Neural cell (in vitro differentiated cells): ENCODE data around the gene KIRREL3. TPM values are rescaled to one million over a fixed set of nuclear protein-coding genes. Genes with fewer than 3 reads are reported as not detected.

Source experiments
- H2AFZ ChIP-seq: fragments of 200-600, 300-800 bp; sonication (generic), shearing (Covaris generic); 2 replicates; pipeline ENCODE4 v1.6.0; 2014; ENCODE audit warnings: low read depth, mild to moderate bottlenecking, antibody characterized with exemption, low read length, moderate library complexity
- H3F3A ChIP-seq: fragments of 200-600 bp; shearing (Covaris generic); 2 replicates; pipeline ENCODE4 v1.6.1; 2016; ENCODE audit warnings: mild to moderate bottlenecking, moderate library complexity, mixed read lengths, antibody characterized with exemption, low read length; ENCODE audit not compliant: insufficient read depth, poor library complexity, severe bottlenecking
- H3K27ac ChIP-seq: fragments of 200-600, 300-800 bp; sonication (generic), shearing (Covaris generic); 2 replicates; pipeline ENCODE4 v1.5.1; 2014; ENCODE audit warnings: mild to moderate bottlenecking, low read length, moderate library complexity
- H3K27me3 ChIP-seq: fragments of 300-800, 200-600 bp; sonication (generic), shearing (Covaris generic); 2 replicates; pipeline ENCODE4 v1.6.0; 2014; ENCODE audit warnings: mild to moderate bottlenecking, low read depth, low read length, moderate library complexity; ENCODE audit not compliant: insufficient read depth
- H3K36me3 ChIP-seq: fragments of 300-800, 200-600 bp; sonication (generic), shearing (Covaris generic); 2 replicates; pipeline ENCODE4 v1.5.1; 2014; ENCODE audit warnings: mild to moderate bottlenecking, antibody characterized with exemption, low read length, moderate library complexity; ENCODE audit not compliant: insufficient read depth
- H3K4me2 ChIP-seq: fragments of 300-800, 200-600 bp; sonication (generic), shearing (Covaris generic); 2 replicates; pipeline ENCODE4 v1.6.0; 2014; ENCODE audit warnings: mild to moderate bottlenecking, low read length
- H3K4me3 ChIP-seq: fragments of 300-800, 200-600 bp; sonication (generic), shearing (Covaris generic); 2 replicates; pipeline ENCODE4 v1.5.1; 2014; ENCODE audit warnings: mild to moderate bottlenecking, low read length, moderate library complexity
- H3K79me2 ChIP-seq: fragments of 200-600 bp; shearing (Covaris generic); replicated peaks from 2 replicates; pipeline ENCODE4 v1.6.0; 2014; ENCODE audit warnings: mild to moderate bottlenecking, low read length, moderate library complexity; ENCODE audit not compliant: insufficient read depth
- H3K9ac ChIP-seq: fragments of 300-800, 200-600 bp; sonication (generic), shearing (Covaris generic); 2 replicates; pipeline ENCODE4 v1.6.1; 2016; ENCODE audit warnings: mild to moderate bottlenecking, low read length, mixed read lengths
- H3K9me2 ChIP-seq: fragments of 200-600 bp; shearing (Covaris generic); 2 replicates; pipeline ENCODE4 v1.6.1; 2016; ENCODE audit warnings: mild to moderate bottlenecking, low read length, mixed read lengths; ENCODE audit not compliant: insufficient read depth
- H3K9me3 ChIP-seq: fragments of 200-600, 300-800 bp; sonication (generic), shearing (Covaris generic); 2 replicates; pipeline ENCODE4 v1.6.1; 2016; ENCODE audit warnings: mild to moderate bottlenecking, mixed run types, low read length, moderate library complexity, mixed read lengths
- H4K20me1 ChIP-seq: fragments of 200-600 bp; shearing (Covaris generic); 2 replicates; pipeline ENCODE4 v1.6.1; 2016; ENCODE audit warnings: mild to moderate bottlenecking, mixed run types; ENCODE audit not compliant: insufficient read depth
- EP300 ChIP-seq: fragments of 450-650 bp; conservative IDR thresholded peaks from 2 replicates; pipeline ENCODE4 v1.6.1; 2014; ENCODE audit warnings: antibody characterized with exemption, mild to moderate bottlenecking, moderate library complexity; ENCODE audit not compliant: poor library complexity, severe bottlenecking
- EZH2 ChIP-seq: fragments of 200-600, 300-800 bp; shearing (Covaris generic), sonication (generic); IDR thresholded peaks from 2 replicates; pipeline ENCODE4 v1.6.1; 2014; ENCODE audit warnings: antibody characterized with exemption, low read length, borderline replicate concordance, mild to moderate bottlenecking; ENCODE audit not compliant: insufficient read depth, poor library complexity, severe bottlenecking
- MXI1 ChIP-seq: fragments of 450-650 bp; conservative IDR thresholded peaks from 2 replicates; pipeline ENCODE4 v1.6.1; 2014; ENCODE audit warnings: antibody characterized with exemption, mild to moderate bottlenecking; ENCODE audit not compliant: poor library complexity, severe bottlenecking
- POLR2AphosphoS5 ChIP-seq: IDR thresholded peaks from 2 replicates; pipeline ENCODE4 v1.6.1; 2012
- RAD21 ChIP-seq: fragments of 450-650 bp; conservative IDR thresholded peaks from 2 replicates; pipeline ENCODE4 v1.6.1; 2014; ENCODE audit warnings: antibody characterized with exemption, mild to moderate bottlenecking, moderate library complexity
- SMC3 ChIP-seq: fragments of 450-650 bp; conservative IDR thresholded peaks from 2 replicates; pipeline ENCODE4 v1.6.1; 2014; ENCODE audit warnings: antibody characterized with exemption, mild to moderate bottlenecking, moderate library complexity; ENCODE audit not compliant: poor library complexity
- TAF1 ChIP-seq: IDR thresholded peaks from 2 replicates; pipeline ENCODE4 v1.6.1; 2012; ENCODE audit warnings: low read depth
- polyA plus RNA-seq: library from polyadenylated mRNA; depleted of rRNA; stranded (reverse); fragments of >200 nt; gene quantifications from 2 replicates; pipeline ENCODE4 v1.2.3, GENCODE V29; 2014
- TF ChIP-seq, protein P1 (sequence below): IDR thresholded peaks from 2 replicates; pipeline ENCODE4 v1.6.1; 2012; ENCODE audit warnings: borderline replicate concordance
- TF ChIP-seq, protein P2 (sequence below): fragments of 450-650 bp; IDR thresholded peaks from 2 replicates; pipeline ENCODE4 v1.5.1; 2014; ENCODE audit warnings: antibody characterized with exemption, mild to moderate bottlenecking, moderate library complexity; ENCODE audit not compliant: poor library complexity, severe bottlenecking

KIRREL3 gene
- polyA plus RNA-seq, 1 donor from 2014 or later, result 23.8 TPM

GRCh38 chr11:126596474-126596873 lies 404.1 kb downstream of the KIRREL3 start:
- H4K20me1 ChIP-seq, result no peaks in the 10 kb centered on the region
- no peaks in the 10 kb centered on the region for H3K79me2 ChIP-seq
- H3K4me2 ChIP-seq, result no peak overlapping the region
- H3F3A ChIP-seq, result no peaks in the 10 kb centered on the region
- H3K9me3 ChIP-seq, result no peaks in the 10 kb centered on the region
- H3K36me3 ChIP-seq, result no peaks in the 10 kb centered on the region
- no peaks in the 10 kb centered on the region for H3K9me2 ChIP-seq
- no peak overlapping the region for H3K4me3 ChIP-seq
- H3K9ac ChIP-seq, result no peak overlapping the region
- no peak overlapping the region for H3K27ac ChIP-seq
- TF ChIP-seq TAF1 (no peak), MXI1 (no peak)
- H2AFZ ChIP-seq, result no peak overlapping the region
- no peaks in the 10 kb centered on the region for H3K27me3 ChIP-seq

- Histone ChIP-seq H3K9me2 (no peaks in the 10 kb centered on the region), H3K9ac (no peak overlapping the region), H3K27ac (no peak overlapping the region), H3K9me3 (no peaks in the 10 kb centered on the region), H2AFZ (no peak overlapping the region), H4K20me1 (no peaks in the 10 kb centered on the region), H3K79me2 (no peaks in the 10 kb centered on the region), H3K27me3 (no peaks in the 10 kb centered on the region), H3K4me3 (no peak overlapping the region), H3K36me3 (no peaks in the 10 kb centered on the region), H3K4me2 (no peak overlapping the region), H3F3A (no peaks in the 10 kb centered on the region)
- TF ChIP-seq TAF1, result no peak
Measured at GRCh38 chr11:126595560-126595959, 405.0 kb downstream of the KIRREL3 start.

- H3K27ac ChIP-seq, result no peak overlapping the region
- TF ChIP-seq EZH2 (no peak), MXI1 (no peak), TAF1 (no peak), SMC3 (no peak), RAD21 (no peak), POLR2AphosphoS5 (no peak), EP300 (no peak)
- TF ChIP-seq, protein P1, sequence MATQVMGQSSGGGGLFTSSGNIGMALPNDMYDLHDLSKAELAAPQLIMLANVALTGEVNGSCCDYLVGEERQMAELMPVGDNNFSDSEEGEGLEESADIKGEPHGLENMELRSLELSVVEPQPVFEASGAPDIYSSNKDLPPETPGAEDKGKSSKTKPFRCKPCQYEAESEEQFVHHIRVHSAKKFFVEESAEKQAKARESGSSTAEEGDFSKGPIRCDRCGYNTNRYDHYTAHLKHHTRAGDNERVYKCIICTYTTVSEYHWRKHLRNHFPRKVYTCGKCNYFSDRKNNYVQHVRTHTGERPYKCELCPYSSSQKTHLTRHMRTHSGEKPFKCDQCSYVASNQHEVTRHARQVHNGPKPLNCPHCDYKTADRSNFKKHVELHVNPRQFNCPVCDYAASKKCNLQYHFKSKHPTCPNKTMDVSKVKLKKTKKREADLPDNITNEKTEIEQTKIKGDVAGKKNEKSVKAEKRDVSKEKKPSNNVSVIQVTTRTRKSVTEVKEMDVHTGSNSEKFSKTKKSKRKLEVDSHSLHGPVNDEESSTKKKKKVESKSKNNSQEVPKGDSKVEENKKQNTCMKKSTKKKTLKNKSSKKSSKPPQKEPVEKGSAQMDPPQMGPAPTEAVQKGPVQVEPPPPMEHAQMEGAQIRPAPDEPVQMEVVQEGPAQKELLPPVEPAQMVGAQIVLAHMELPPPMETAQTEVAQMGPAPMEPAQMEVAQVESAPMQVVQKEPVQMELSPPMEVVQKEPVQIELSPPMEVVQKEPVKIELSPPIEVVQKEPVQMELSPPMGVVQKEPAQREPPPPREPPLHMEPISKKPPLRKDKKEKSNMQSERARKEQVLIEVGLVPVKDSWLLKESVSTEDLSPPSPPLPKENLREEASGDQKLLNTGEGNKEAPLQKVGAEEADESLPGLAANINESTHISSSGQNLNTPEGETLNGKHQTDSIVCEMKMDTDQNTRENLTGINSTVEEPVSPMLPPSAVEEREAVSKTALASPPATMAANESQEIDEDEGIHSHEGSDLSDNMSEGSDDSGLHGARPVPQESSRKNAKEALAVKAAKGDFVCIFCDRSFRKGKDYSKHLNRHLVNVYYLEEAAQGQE, result no peak
- TF ChIP-seq, protein P2, sequence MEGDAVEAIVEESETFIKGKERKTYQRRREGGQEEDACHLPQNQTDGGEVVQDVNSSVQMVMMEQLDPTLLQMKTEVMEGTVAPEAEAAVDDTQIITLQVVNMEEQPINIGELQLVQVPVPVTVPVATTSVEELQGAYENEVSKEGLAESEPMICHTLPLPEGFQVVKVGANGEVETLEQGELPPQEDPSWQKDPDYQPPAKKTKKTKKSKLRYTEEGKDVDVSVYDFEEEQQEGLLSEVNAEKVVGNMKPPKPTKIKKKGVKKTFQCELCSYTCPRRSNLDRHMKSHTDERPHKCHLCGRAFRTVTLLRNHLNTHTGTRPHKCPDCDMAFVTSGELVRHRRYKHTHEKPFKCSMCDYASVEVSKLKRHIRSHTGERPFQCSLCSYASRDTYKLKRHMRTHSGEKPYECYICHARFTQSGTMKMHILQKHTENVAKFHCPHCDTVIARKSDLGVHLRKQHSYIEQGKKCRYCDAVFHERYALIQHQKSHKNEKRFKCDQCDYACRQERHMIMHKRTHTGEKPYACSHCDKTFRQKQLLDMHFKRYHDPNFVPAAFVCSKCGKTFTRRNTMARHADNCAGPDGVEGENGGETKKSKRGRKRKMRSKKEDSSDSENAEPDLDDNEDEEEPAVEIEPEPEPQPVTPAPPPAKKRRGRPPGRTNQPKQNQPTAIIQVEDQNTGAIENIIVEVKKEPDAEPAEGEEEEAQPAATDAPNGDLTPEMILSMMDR, result no peak
- no peak overlapping the region for H2AFZ ChIP-seq
- no peaks in the 10 kb centered on the region for H3K79me2 ChIP-seq
- H3K36me3 ChIP-seq, result no peaks in the 10 kb centered on the region
- no peaks in the 10 kb centered on the region for H3F3A ChIP-seq
- no peak overlapping the region for H3K4me3 ChIP-seq
- H3K27me3 ChIP-seq, result no peaks in the 10 kb centered on the region
- no peaks in the 10 kb centered on the region for H3K9me3 ChIP-seq
- H3K9me2 ChIP-seq, result no peaks in the 10 kb centered on the region
- H3K9ac ChIP-seq, result no peak overlapping the region
- no peak overlapping the region for H3K4me2 ChIP-seq
- no peaks in the 10 kb centered on the region for H4K20me1 ChIP-seq
Measured at GRCh38 chr11:126594921-126595367, 405.6 kb downstream of the KIRREL3 start.
